HG03095 (cell line): ENCODE results near the gene PRR5.
"Not testable (repeated sequence)": the region's sequence is repeated elsewhere in the genome, so short reads cannot be mapped to it uniquely, and the experiment has no call there.

Experiments used
- ATAC-seq: cut with Tn5 transposase; IDR thresholded peaks from one replicate; pipeline ENCODE4 v1.9.1; 2021; ENCODE audit warnings: moderate library complexity; ENCODE audit not compliant: unreplicated experiment

The PRR5 gene

GRCh38 chr22:44701824-44702478, at the start of gene PRR5:
PRR5 (plus strand) TSS chr22:44702204; CDS start chr22:44702475, 271 bp downstream.
- peak; percentile 60 for ATAC-seq

GRCh38 chr22:44652866-44653265, 49.1 kb upstream of the PRR5 start:
- ATAC-seq: not testable (repeated sequence)

GRCh38 chr22:44658311-44658953, 43.6 kb upstream of the PRR5 start:
- no peak for ATAC-seq

DNA sequence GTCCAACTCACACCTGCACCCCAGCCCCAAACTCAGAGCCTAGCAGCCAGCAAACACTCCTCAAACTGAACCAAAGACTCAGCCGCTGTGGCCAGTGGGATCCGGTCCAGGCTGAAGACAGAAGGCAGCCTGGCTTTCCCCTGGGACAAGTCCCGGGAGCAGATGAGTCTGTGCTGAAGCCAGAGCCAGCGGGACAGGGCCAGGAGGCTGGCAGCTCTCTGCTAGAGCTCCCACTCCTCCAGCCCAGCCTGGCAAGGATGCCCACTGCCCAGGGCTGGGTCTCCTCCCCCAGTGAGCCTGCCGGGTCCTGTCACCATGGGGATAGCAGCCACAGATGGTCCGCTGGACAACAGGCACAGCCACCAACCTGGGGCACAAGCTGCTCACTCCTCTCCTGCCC, 42.9 kb upstream of the PRR5 start:
- no peak for ATAC-seq

DNA sequence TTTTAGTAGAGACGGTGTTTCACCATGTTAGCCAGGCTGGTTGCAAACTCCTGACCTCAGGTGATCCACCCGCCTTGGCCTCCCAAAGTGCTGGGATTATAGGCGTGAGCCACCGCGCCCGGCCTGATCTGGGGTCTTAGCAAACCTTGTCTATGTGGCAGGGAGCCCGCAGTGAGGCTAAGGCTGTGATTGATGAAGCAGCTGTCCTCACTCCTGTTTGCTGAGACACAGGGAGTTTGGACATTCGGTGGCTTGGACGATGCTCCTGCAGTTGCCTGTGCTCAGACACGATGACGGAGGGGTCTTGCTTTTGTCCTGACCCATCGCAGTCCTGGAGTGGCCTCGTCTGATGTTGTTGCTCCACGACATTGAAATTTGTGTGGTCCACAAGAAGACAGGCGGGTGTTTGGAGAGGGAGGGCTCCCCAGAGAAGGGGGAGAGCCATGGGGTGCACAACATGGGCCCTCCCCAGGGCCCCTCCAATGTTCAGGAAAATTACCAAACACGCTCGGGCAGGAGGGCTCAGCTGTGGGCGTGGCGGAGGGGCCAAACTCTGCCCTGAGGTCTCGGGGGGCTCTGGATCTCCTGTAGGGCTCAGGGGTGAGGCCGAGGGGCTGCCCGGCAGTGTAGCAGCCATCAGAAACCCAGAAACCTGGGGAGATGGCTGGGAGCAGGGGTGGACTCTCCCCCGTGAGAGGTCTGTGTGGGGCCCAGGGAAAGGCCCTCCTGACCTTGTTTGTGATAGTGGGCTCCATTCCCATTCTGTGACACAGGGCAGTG, 41.8 kb upstream of the PRR5 start:
- ATAC-seq: no peak

GRCh38 chr22:44661070-44661469, 40.9 kb upstream of the PRR5 start:
- no peak for ATAC-seq

GRCh38 chr22:44661659-44662569, 40.1 kb upstream of the PRR5 start:
- no peak for ATAC-seq

GRCh38 chr22:44663256-44663999, 38.6 kb upstream of the PRR5 start:
- no peak for ATAC-seq

DNA sequence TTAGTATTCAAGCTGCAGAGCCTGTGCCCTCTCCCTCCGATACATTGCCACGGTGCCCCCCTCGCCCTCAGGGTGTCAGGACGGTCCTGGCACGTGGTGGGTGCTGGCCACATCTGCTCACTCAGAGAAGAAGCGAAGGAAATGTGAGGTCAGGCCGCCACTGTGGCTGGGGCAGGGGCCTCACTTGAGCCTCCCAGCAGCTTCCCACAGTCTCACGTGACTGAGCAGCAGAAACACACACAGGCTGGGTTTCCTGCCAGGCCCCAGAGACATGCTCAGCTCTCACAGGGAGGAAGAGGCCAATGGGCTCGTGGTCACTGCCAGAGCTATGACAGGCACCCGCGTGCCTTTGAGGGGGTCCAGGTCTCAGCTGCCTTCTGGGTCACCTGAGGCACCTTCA, 37.9 kb upstream of the PRR5 start:
- ATAC-seq: no peak

DNA sequence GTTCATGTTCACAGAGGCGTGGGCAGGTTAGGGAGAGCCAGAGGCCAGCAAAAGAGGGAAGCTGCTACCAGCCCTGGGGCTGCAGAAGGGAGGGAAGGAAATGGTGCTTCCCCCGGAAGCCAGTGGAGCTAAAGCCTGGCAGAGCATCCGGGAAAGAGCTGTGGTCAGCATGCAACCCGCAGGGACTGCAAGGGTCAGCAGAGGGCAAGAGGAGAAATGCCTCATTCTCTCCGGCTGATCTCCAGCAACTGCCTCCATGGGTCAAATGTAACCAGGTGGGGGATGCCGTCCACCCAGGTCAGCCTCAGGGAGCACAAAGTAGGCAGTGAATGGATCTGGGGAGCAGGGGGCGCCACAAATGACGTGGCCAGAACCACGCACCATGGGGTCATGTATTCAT, 36.9 kb upstream of the PRR5 start:
- ATAC-seq: no peak

- ATAC-seq: no peak
Observed at GRCh38 chr22:44666207-44666585, 35.8 kb upstream of the PRR5 start.

GRCh38 chr22:44667276-44667675, 34.7 kb upstream of the PRR5 start:
- no peak for ATAC-seq

DNA sequence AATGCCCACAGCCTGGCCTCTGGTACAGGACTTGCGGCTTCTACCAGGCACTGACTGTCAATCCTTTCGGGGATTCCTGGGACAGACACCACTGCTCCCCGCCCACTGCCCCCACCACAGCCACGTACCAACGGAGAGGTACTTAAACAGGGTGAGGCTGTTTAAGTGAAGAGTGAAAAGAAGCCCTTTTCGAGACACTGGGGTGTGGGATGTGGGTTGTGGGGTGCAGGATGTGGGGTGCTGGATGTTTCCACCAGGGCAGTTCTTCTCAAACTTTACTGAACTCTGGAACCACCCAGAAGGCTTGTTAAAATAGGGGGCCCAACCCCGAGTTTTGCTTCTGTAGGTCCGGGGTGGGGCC, 34.2 kb upstream of the PRR5 start:
- no peak for ATAC-seq

- ATAC-seq: no peak
Observed at GRCh38 chr22:44668190-44668885, 33.7 kb upstream of the PRR5 start.

DNA sequence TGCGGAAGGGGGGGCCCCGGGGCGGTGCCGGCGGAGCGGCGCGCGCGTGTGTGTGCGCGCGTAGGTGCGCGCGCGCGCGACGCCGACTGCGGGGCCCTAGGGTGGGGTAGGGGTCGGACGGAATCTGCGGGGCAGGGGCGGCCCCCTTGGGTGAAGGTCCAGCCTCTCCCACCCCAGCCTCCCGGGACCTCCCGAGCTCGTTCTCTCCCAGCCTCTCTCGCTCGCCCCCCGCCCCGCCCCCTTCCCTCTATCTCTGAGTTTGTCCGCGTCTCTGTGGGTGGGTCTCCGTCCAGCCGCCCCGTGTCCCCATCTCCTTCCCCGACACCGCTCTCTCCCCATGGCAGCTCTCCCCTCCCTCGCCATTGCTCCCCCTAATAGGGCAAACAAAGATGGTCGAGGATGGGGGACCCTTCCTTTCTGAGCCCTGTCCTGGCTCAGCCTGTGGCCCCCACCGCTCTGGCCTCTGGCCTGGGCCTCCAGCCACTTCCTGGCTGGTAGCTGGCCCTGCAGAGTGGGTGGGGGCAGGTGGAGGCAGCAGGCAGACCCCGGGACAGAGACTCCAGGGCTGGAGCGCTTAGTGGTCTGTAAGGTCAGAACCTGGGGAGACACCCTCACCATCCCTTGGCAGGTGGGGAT, 33.0 kb upstream of the PRR5 start:
- no peak for ATAC-seq

DNA sequence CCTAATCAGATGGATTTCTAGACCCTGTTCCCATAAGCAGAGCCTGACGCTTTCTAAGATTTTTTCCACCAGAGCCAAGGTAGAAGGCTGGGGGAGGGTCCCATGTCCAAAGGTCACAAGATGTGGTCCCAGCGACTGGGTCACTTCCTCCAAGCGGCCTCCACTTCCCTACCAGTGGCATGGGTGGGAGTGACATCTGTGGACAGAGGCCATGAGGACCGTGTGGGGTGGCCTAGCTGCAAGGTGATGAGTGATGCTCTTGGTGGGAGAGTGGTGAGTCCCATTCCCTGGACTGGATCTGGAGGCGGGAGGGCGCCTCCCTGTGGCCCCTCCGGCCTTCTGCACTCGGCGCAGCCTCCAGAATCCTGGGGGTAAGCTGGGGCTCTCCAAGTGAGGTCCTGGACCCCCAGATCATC, 32.4 kb upstream of the PRR5 start:
- ATAC-seq: no peak

GRCh38 chr22:44670220-44670988, 31.6 kb upstream of the PRR5 start:
- ATAC-seq: no peak

DNA sequence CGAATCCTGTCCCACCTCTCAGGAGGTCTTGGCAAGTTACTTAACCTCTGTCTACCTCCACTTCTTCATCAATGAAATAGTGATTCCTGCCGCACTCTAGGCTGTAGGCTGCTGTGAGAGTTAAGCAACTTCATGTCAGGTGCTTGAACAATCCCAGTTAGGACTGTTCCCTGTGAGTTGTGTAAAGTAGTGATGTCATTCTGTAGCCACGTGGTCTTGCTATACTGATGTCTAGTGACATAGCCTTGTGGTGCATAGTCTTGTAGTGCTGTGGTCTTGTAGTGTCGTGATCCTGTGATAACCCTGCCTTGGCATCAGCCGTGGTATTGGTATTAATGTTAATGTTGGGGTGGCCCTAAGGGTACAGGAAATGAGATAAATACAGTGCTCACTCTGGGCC, 30.3 kb upstream of the PRR5 start:
- ATAC-seq: no peak

DNA sequence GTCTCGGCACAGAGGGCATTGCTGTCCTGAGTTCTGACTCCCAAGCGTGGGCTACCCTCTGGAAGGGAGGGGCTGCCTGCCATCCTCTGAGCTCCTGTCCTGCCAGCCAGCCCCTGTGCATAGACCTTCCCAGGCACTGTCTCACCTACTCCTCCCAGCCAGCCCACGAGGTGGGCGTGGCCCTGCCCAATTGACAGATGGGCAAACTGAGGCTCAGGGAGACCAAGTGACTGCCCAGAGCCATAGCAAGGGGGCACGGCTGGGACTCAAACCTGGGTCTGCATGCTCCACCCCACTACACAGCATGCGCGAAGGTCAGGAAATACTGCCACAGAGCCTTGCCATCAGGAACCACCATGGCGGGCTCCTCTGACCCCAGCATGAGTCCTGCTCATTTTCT, 29.4 kb upstream of the PRR5 start:
- ATAC-seq: no peak
